ENCODE results near the gene DDAH2. TPM values are rescaled to one million over a fixed set of nuclear protein-coding genes. Genes with fewer than 3 reads are reported as not detected.

The DDAH2 gene
- total RNA-seq, 4 donors from 2014 or later, result 78.1 to 119 (median 100) TPM

- intact Hi-C loops (cut with DNase I), result no loop called here
These were observed 11.4 kb downstream of the DDAH2 start for GRCh38 chr6:31717499-31718222.

DNA sequence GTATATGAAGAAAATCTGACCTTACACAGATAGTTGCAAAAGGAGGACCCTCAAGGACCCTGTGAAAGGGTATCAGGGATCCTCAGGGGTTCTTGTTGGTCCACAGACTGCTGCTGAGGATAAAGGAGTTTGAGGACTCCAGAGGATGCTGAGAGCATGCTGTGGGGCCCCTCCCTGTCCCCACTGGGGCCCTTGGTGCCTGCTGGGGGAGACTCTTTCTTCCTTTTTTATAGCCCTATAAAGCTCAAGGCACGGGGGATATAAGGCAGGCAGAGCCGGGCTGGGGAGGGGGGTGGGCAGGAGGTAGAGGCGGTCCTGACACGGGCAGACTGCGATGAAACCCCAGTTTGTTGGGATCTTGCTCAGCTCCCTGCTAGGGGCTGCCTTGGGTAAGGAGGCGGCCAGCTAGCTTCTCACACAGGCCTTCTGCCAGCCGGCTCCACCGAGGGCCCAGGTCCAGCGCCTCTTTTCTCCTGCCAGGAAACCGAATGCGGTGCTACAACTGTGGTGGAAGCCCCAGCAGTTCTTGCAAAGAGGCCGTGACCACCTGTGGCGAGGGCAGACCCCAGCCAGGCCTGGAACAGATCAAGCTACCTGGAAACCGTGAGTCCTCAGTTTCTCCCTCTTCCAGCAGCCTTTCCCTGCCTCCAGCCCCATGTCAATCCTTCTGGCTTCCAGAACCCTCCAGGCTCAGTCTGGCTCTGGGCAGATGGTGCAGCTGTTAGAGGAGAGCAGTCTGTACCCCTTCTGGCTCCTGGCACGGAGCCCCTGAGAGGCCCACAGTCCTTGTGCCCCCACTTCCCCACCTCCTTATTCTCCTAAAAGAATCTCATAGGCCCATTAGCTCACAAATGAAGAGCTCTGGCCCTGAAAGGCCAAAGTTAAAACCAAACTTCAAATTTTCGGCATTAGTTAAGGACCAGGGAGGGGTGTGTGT is 13.8 kb downstream of the DDAH2 start, which contains the start of gene LY6G6D:
TSS of gene LY6G6D (plus strand) at position 327 of the 937 bp plus-strand sequence. CDS start at position 335, 8 bp downstream.
- Histone ChIP-seq H3K4me3 (no peak within 1 kb of the TSS), H3K27ac (replicated peaks in 1 of 4) (no peak within 1 kb of the TSS), H3K27me3 (peaks cover 0 to under 1% (median 0%) of the 10 kb centered on the region in 4 donors), H3K36me3 (no peaks in the 10 kb centered on the region), H3K9me3 (no peaks in the 10 kb centered on the region), H3K4me1 (no peaks in the 10 kb centered on the region)
- no peak for DNase-seq (ENCODE audit: extremely low spot score)
- no peak for TF ChIP-seq POLR2AphosphoS5 (IDR thresholded peaks at IDR 0.05)
- TF ChIP-seq, protein P1, sequence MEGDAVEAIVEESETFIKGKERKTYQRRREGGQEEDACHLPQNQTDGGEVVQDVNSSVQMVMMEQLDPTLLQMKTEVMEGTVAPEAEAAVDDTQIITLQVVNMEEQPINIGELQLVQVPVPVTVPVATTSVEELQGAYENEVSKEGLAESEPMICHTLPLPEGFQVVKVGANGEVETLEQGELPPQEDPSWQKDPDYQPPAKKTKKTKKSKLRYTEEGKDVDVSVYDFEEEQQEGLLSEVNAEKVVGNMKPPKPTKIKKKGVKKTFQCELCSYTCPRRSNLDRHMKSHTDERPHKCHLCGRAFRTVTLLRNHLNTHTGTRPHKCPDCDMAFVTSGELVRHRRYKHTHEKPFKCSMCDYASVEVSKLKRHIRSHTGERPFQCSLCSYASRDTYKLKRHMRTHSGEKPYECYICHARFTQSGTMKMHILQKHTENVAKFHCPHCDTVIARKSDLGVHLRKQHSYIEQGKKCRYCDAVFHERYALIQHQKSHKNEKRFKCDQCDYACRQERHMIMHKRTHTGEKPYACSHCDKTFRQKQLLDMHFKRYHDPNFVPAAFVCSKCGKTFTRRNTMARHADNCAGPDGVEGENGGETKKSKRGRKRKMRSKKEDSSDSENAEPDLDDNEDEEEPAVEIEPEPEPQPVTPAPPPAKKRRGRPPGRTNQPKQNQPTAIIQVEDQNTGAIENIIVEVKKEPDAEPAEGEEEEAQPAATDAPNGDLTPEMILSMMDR (IDR thresholded peaks at IDR 0.05), result no peak
- no peak for TF ChIP-seq POLR2A (IDR thresholded peaks at IDR 0.05; ENCODE audit: low read depth)
- TF ChIP-seq EP300 (IDR thresholded peaks at IDR 0.05), result no peak
- WGBS, result 67% methylated on average over 10 of the region's 16 CpGs
- intact Hi-C loops (cut with DNase I), result no loop called here

More at GRCh38 chr6:31717499-31718222, 11.4 kb downstream of the DDAH2 start:
- no peak for DNase-seq (ENCODE audit: extremely low spot score)
- Histone ChIP-seq H3K4me3 (no peak overlapping the region), H3K27ac (replicated peaks in 1 of 4) (no peak overlapping the region), H3K9me3 (no peaks in the 10 kb centered on the region), H3K4me1 (no peaks in the 10 kb centered on the region), H3K27me3 (no peaks in the 10 kb centered on the region), H3K36me3 (no peaks in the 10 kb centered on the region)
- 67% methylated on average over 8 of the region's 10 CpGs for WGBS
- TF ChIP-seq, protein P1 (IDR thresholded peaks at IDR 0.05), result no peak
- TF ChIP-seq POLR2AphosphoS5 (IDR thresholded peaks at IDR 0.05) (no peak), EP300 (IDR thresholded peaks at IDR 0.05) (no peak), POLR2A (IDR thresholded peaks at IDR 0.05; ENCODE audit: low read depth) (no peak)

DNA sequence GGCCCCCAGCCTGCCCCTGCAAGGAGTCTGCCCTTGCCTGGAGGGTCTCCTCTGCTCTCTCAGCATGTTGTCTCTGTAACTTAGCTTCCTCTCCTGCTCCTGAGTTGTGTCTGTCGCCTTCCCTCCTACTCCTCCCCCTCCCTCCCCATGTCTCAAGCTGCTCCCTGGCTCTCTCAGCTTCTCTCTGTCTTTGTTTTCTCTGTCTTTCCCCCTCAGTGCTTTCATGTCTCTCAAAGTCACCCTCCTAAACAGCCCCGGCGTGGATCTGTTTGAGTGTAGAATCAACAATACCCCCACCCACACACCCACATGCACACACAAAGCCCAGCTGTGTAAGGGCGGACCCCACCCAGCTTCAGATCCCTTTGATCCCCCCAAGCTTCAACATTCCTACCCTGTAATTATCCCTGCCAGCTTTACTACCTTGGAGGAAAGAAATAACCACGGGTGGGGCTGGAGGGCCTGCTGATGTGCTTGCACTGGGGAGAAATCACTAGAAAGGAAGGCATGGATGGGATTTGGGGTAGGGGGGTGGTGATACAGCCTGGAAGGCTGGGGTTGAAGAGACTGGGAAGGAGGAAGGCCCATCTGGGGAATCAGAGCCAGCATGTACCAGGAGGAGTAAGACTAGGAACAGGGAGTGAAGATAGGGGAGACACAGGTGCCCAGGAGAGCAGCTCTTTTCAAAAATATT is 15.0 kb downstream of the DDAH2 start:
- Histone ChIP-seq H3K27me3 (peaks cover 0 to 6% (median 0%) of the 10 kb centered on the region in 4 donors), H3K9me3 (no peaks in the 10 kb centered on the region), H3K27ac (replicated peaks in 1 of 4) (no peak overlapping the region), H3K4me1 (no peaks in the 10 kb centered on the region), H3K4me3 (no peak overlapping the region), H3K36me3 (no peaks in the 10 kb centered on the region)
- intact Hi-C loops (cut with DNase I), result no loop called here
- DNase-seq (ENCODE audit: extremely low spot score), result no peak
- WGBS, result 52% methylated on average over 5 of the region's 5 CpGs
- TF ChIP-seq, protein P1 (IDR thresholded peaks at IDR 0.05), result no peak
- no peak for TF ChIP-seq POLR2AphosphoS5 (IDR thresholded peaks at IDR 0.05)
- no peak for TF ChIP-seq POLR2A (IDR thresholded peaks at IDR 0.05; ENCODE audit: low read depth)
- TF ChIP-seq EP300 (IDR thresholded peaks at IDR 0.05), result no peak

- Histone ChIP-seq H3K4me1 (no peaks in the 10 kb centered on the region), H3K27ac (replicated peaks in 1 of 4) (no peak overlapping the region), H3K4me3 (no peak overlapping the region), H3K9me3 (no peaks in the 10 kb centered on the region), H3K36me3 (no peaks in the 10 kb centered on the region), H3K27me3 (peaks cover 0 to 6% (median 0%) of the 10 kb centered on the region in 4 donors)
- 71% methylated on average over 4 of the region's 4 CpGs for whole genome bisulfite sequencing
- intact Hi-C loops (cut with DNase I), result no loop called here
- no peak for DNase-seq (ENCODE audit: extremely low spot score)
- TF ChIP-seq POLR2AphosphoS5 (IDR thresholded peaks at IDR 0.05), result no peak
- TF ChIP-seq, protein P1 (IDR thresholded peaks at IDR 0.05), result no peak
These were observed 15.6 kb downstream of the DDAH2 start for GRCh38 chr6:31713465-31713864.
